Stimulated activated CD8-positive, alpha-beta memory T cell treated with anti-CD3 and anti-CD28 coated beads, Interleukin-12 subunit alpha, Interleukin-12 subunit beta, amount 100 ng/mL, for 4 hours (primary cell): ENCODE measurements around the gene HSPA12A.

Experiments used
- DNase-seq: peaks from one replicate; pipeline ENCODE4 v3.0.0-alpha.2; 2020; ENCODE audit warnings: low read depth

HSPA12A gene

GRCh38 chr10:116667484-116667883 is 74.9 kb downstream of the HSPA12A start:
- no peak for DNase-seq

GRCh38 chr10:116665541-116666125 is 76.7 kb downstream of the HSPA12A start:
- DNase-seq: no peak

GRCh38 chr10:116664631-116665030 is 77.7 kb downstream of the HSPA12A start:
- no peak for DNase-seq

GRCh38 chr10:116663342-116663741 is 79.0 kb downstream of the HSPA12A start:
- DNase-seq: no peak

- no peak for DNase-seq
These were observed 81.5 kb downstream of the HSPA12A start for GRCh38 chr10:116660860-116661259.

- DNase-seq: no peak
These were observed 83.2 kb downstream of the HSPA12A start for GRCh38 chr10:116659049-116659670.

GRCh38 chr10:116657863-116658551 is 84.4 kb downstream of the HSPA12A start:
- DNase-seq: no peak

GRCh38 chr10:116656044-116656443 is 86.3 kb downstream of the HSPA12A start:
- DNase-seq: no peak

- DNase-seq: no peak
These were observed 86.8 kb downstream of the HSPA12A start for GRCh38 chr10:116655568-116655967.

- no peak for DNase-seq
These were observed 87.5 kb downstream of the HSPA12A start for GRCh38 chr10:116654816-116655215.

- no peak for DNase-seq
These were observed 88.5 kb downstream of the HSPA12A start for GRCh38 chr10:116653885-116654284.

GRCh38 chr10:116648903-116649302 is 93.5 kb downstream of the HSPA12A start:
- DNase-seq: no peak

- DNase-seq: no peak
These were observed 95.9 kb downstream of the HSPA12A start for GRCh38 chr10:116646502-116646901.

- DNase-seq: no peak
These were observed 104.5 kb downstream of the HSPA12A start for GRCh38 chr10:116637830-116638229.

- DNase-seq: no peak
These were observed 105.4 kb downstream of the HSPA12A start for GRCh38 chr10:116636976-116637375.

GRCh38 chr10:116636385-116636784 is 106.0 kb downstream of the HSPA12A start:
- DNase-seq: no peak

GRCh38 chr10:116634126-116634975 is 108.0 kb downstream of the HSPA12A start:
- no peak for DNase-seq

GRCh38 chr10:116633216-116633600 is 109.2 kb downstream of the HSPA12A start:
- no peak for DNase-seq

GRCh38 chr10:116632596-116633215 is 109.7 kb downstream of the HSPA12A start:
- no peak for DNase-seq

GRCh38 chr10:116631871-116632295 is 110.5 kb downstream of the HSPA12A start:
- no peak for DNase-seq

GRCh38 chr10:116630020-116630419 is 112.3 kb downstream of the HSPA12A start:
- no peak for DNase-seq

GRCh38 chr10:116629340-116629739 is 113.0 kb downstream of the HSPA12A start:
- DNase-seq: no peak
